Measurements from ENCODE around the gene GRIK5.

GRIK5 gene

GRCh38 chr19:42030645-42031440, 39.2 kb downstream of the GRIK5 start:
- TF ChIP-seq KLF9 (tag by site-specific recombination; IDR thresholded peaks at IDR 0.05; ENCODE audit: low read depth) (no peak), ZNF48 (tag by site-specific recombination; IDR thresholded peaks at IDR 0.05) (no peak)
- Histone ChIP-seq H3K27ac (ENCODE audit: extremely low read depth, low read depth, low read length) (no peak overlapping the region), H3K4me3 (ENCODE audit: low read depth, low read length) (no peak overlapping the region), H3K36me3 (ENCODE audit: control insufficient read depth in 2 of 2, insufficient read depth in 1 of 2, low read length in 2 of 2) (no peaks in the 10 kb centered on the region; a peak in 1 of 3 replicates), H3K9me3 (ENCODE audit: control insufficient read depth, insufficient read depth, low read depth, low read length) (0 out of 2 replicates have a peak, but pooled peaks cover 2% of the 10 kb centered on the region), H3K4me1 (ENCODE audit: control insufficient read depth, insufficient read depth, low read length) (peaks cover 29% of the 10 kb centered on the region)
- ChIA-PET CTCF (interaction anchor here (0.5 to 5.5 kb wide), 17 partner anchors 10 to 408 kb away, joined by 3 to 78 read pairs (median 4); no protein-coding TSS in a partner anchor), POLR2A (no interaction called here)

- Histone ChIP-seq H3K4me1 (ENCODE audit: control insufficient read depth, insufficient read depth, low read length) (peaks cover 18% of the 10 kb centered on the region), H3K4me3 (ENCODE audit: low read depth, low read length) (no peak overlapping the region), H3K27ac (ENCODE audit: extremely low read depth, low read depth, low read length) (no peak overlapping the region), H3K9me3 (ENCODE audit: control insufficient read depth, insufficient read depth, low read depth, low read length) (no peaks in the 10 kb centered on the region), H3K36me3 (ENCODE audit: control insufficient read depth in 2 of 2, insufficient read depth in 1 of 2, low read length in 2 of 2) (no peaks in the 10 kb centered on the region)
- ChIA-PET POLR2A (interaction anchor here (0.5 to 1.4 kb wide), 4 partner anchors 9 to 154 kb away, joined by 3 to 5 read pairs (median 3); partner anchors contain the start of genes RABAC1 and ZNF574), CTCF (interaction anchor here (0.6 to 5.5 kb wide), 39 partner anchors 9 to 197 kb away, joined by 3 to 78 read pairs (median 5); partner anchors contain the start of genes ERFL and RPS19)
- TF ChIP-seq SCRT1 (tag by site-specific recombination; IDR thresholded peaks at IDR 0.05; ENCODE audit: borderline replicate concordance) (no peak), KLF7 (tag by site-specific recombination; IDR thresholded peaks at IDR 0.05; ENCODE audit: borderline replicate concordance) (no peak), ZBTB17 (tag by site-specific recombination; IDR thresholded peaks at IDR 0.05) (peak; percentile 82), ZNF433 (tag by site-specific recombination; IDR thresholded peaks at IDR 0.05; ENCODE audit: low read depth) (no peak), BCL11A (tag by site-specific recombination; IDR thresholded peaks at IDR 0.05; ENCODE audit: low read depth) (no peak), ZNF362 (tag by site-specific recombination; IDR thresholded peaks at IDR 0.05) (no peak), YY2 (tag by site-specific recombination; IDR thresholded peaks at IDR 0.05) (peak; percentile 33; the same call in 1 of the 2 replicates), ZNF660 (tag by site-specific recombination; IDR thresholded peaks at IDR 0.05) (0 out of 2 replicates have a peak, but pooled peaks have one; percentile 22), IKZF3 (tag by site-specific recombination; IDR thresholded peaks at IDR 0.05) (peak; percentile 77), ZNF426 (tag by site-specific recombination; IDR thresholded peaks at IDR 0.05) (no peak), PATZ1 (tag by site-specific recombination; IDR thresholded peaks at IDR 0.05) (peak; percentile 33; the same call in 1 of the 2 replicates), ZFP41 (tag by site-specific recombination; IDR thresholded peaks at IDR 0.05; ENCODE audit: borderline replicate concordance) (no peak), ZNF544 (tag by site-specific recombination; IDR thresholded peaks at IDR 0.05) (no peak), ZNF560 (tag by site-specific recombination; IDR thresholded peaks at IDR 0.05; ENCODE audit: borderline replicate concordance) (no peak), ZNF654 (tag by site-specific recombination; IDR thresholded peaks at IDR 0.05; ENCODE audit: low read depth) (0 out of 2 replicates have a peak, but pooled peaks have one; percentile 28), ZNF580 (tag by site-specific recombination; IDR thresholded peaks at IDR 0.05) (peak; percentile 89), CTCF (tag by site-specific recombination; IDR thresholded peaks at IDR 0.05) (peak; percentile 94), ZNF19 (tag by site-specific recombination; IDR thresholded peaks at IDR 0.05; ENCODE audit: low read depth) (no peak), ZNF792 (tag by site-specific recombination; IDR thresholded peaks at IDR 0.05) (no peak), REST (tag by site-specific recombination; IDR thresholded peaks at IDR 0.05) (no peak)
Measured at GRCh38 chr19:42028304-42029216, 41.4 kb downstream of the GRIK5 start.
